ENCODE measurements around the gene TRMT2A.

- no peak for TF ChIP-seq EZH2 (IDR thresholded peaks at IDR 0.05; ENCODE audit: borderline replicate concordance, low read length)
- no peak for TF ChIP-seq CTCF (IDR thresholded peaks at IDR 0.05; ENCODE audit: low read length)
These were observed 38.5 kb upstream of the TRMT2A start for GRCh38 chr22:20155330-20156041.

All from OCI-LY1 (cell line).